Measurements from ENCODE around the gene GUK1.

GUK1 gene

GRCh38 chr1:228148935-228149405 is 8.9 kb downstream of the GUK1 start:
- TF ChIP-seq CTCF (conservative IDR thresholded peaks at IDR 0.05) (no peak), ZFX (IDR thresholded peaks at IDR 0.05) (no peak)
- H3K27ac ChIP-seq, result no peak overlapping the region

GRCh38 chr1:228149406-228150119 is 9.5 kb downstream of the GUK1 start, which contains the start of gene GJC2:
Gene GJC2 (plus strand): TSS chr1:228149930. CDS start chr1:228157759, 7,829 bp downstream.
- H3K27ac ChIP-seq, result no peak within 1 kb of the TSS
- TF ChIP-seq ZFX (IDR thresholded peaks at IDR 0.05), result no peak
- no peak for TF ChIP-seq CTCF (conservative IDR thresholded peaks at IDR 0.05)

- no peak overlapping the region for H3K27ac ChIP-seq
Measured at GRCh38 chr1:228150120-228150460, 10.0 kb downstream of the GUK1 start.

GRCh38 chr1:228150461-228151179 is 10.5 kb downstream of the GUK1 start:
- no peak for TF ChIP-seq CTCF (conservative IDR thresholded peaks at IDR 0.05)
- no peak for TF ChIP-seq ZFX (IDR thresholded peaks at IDR 0.05)
- no peak overlapping the region for H3K27ac ChIP-seq

More at GRCh38 chr1:228150120-228150460, 10.0 kb downstream of the GUK1 start:
- TF ChIP-seq CTCF (conservative IDR thresholded peaks at IDR 0.05) (no peak), ZFX (IDR thresholded peaks at IDR 0.05) (no peak)

GRCh38 chr1:228151180-228151925 is 11.3 kb downstream of the GUK1 start:
- TF ChIP-seq CTCF (conservative IDR thresholded peaks at IDR 0.05), result no peak
- no peak for TF ChIP-seq ZFX (IDR thresholded peaks at IDR 0.05)
- H3K27ac ChIP-seq, result no peak overlapping the region

- TF ChIP-seq CTCF (conservative IDR thresholded peaks at IDR 0.05) (no peak), ZFX (IDR thresholded peaks at IDR 0.05) (no peak)
- no peak overlapping the region for H3K27ac ChIP-seq
Measured at GRCh38 chr1:228152097-228152917, 12.2 kb downstream of the GUK1 start.
